ENCODE data around the gene NCAPH2. TPM values are rescaled to one million over a fixed set of nuclear protein-coding genes. Genes with fewer than 3 reads are reported as not detected.

The NCAPH2 gene
- total RNA-seq, 1 donor from 2014 or later: 28.8 TPM

Other genes starting within 250 kb of the NCAPH2 start
- gene MAPK12, start 246.5 kb upstream of the NCAPH2 start, total RNA-seq: 13.2 TPM
- gene MAPK11, start 237.8 kb upstream of the NCAPH2 start, total RNA-seq: 8.5 TPM
- 68.3 TPM for gene PLXNB2, start 200.6 kb upstream of the NCAPH2 start, total RNA-seq
- 1.1 TPM for gene DENND6B, start 181.2 kb upstream of the NCAPH2 start, total RNA-seq
- gene PPP6R2, start 164.9 kb upstream of the NCAPH2 start, total RNA-seq: 40.4 TPM
- 46.6 TPM for gene SBF1, start 33.2 kb upstream of the NCAPH2 start, total RNA-seq
- gene ADM2, start 26.7 kb upstream of the NCAPH2 start, total RNA-seq: not detected
- not detected for gene MIOX, start 21.4 kb upstream of the NCAPH2 start, total RNA-seq
- 25.3 TPM for gene LMF2, start 522 bp upstream of the NCAPH2 start, total RNA-seq
- not detected for gene SCO2, start 17.4 kb downstream of the NCAPH2 start, total RNA-seq
- gene TYMP, start 21.8 kb downstream of the NCAPH2 start, total RNA-seq: 11.8 TPM
- not detected for gene KLHDC7B, start 37.7 kb downstream of the NCAPH2 start, total RNA-seq
- gene SYCE3, start 54.7 kb downstream of the NCAPH2 start, total RNA-seq: not detected
- 402 TPM for gene CPT1B, start 70.2 kb downstream of the NCAPH2 start, total RNA-seq
- 36.0 TPM for gene CHKB, start 74.6 kb downstream of the NCAPH2 start, total RNA-seq
- 0.62 TPM for gene MAPK8IP2, start 92.6 kb downstream of the NCAPH2 start, total RNA-seq
- gene ARSA, start 119.9 kb downstream of the NCAPH2 start, total RNA-seq: 19.1 TPM
- gene SHANK3, start 164.6 kb downstream of the NCAPH2 start, total RNA-seq: 19.3 TPM
- gene ACR, start 230.0 kb downstream of the NCAPH2 start, total RNA-seq: 0.43 TPM

Measured in Right ventricle myocardium superior (tissue), 1 donor.